ENCODE data around the gene OR13G1.

DNA sequence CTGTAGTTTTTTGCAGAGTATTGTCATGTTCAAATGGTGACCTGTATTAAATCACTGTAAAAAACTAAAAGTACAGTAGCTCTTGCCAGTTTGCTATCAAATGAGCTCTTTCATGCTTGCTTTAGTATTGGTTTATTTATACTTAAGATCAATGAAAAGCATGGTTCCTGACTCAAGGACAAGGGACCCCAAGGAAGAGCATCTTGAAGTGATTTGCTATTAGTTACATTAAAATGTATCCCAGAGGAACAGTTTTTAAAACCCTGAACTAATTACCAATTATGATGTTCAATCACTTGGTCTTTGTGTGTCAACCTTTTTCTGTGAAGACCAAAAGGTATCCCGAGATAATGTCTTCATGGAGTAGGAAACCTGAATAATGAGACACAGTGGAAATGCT, at the start of gene OR13G1:
- TF ChIP-seq EP300 (IDR thresholded peaks at IDR 0.05) = no peak
- TF ChIP-seq, protein P1, sequence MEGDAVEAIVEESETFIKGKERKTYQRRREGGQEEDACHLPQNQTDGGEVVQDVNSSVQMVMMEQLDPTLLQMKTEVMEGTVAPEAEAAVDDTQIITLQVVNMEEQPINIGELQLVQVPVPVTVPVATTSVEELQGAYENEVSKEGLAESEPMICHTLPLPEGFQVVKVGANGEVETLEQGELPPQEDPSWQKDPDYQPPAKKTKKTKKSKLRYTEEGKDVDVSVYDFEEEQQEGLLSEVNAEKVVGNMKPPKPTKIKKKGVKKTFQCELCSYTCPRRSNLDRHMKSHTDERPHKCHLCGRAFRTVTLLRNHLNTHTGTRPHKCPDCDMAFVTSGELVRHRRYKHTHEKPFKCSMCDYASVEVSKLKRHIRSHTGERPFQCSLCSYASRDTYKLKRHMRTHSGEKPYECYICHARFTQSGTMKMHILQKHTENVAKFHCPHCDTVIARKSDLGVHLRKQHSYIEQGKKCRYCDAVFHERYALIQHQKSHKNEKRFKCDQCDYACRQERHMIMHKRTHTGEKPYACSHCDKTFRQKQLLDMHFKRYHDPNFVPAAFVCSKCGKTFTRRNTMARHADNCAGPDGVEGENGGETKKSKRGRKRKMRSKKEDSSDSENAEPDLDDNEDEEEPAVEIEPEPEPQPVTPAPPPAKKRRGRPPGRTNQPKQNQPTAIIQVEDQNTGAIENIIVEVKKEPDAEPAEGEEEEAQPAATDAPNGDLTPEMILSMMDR (IDR thresholded peaks at IDR 0.05) = no peak
